Measurements from ENCODE around the gene ONECUT3. TPM values are rescaled to one million over a fixed set of nuclear protein-coding genes. Genes with fewer than 3 reads are reported as not detected.
A peak's percentile ranks its signal among the peaks of the same experiment; 100 is the strongest.

Gene ONECUT3
- total and polyA plus RNA-seq, 4 experiments from 2014 or later: not detected

GRCh38 chr19:1717200-1717969 lies 35.9 kb upstream of the ONECUT3 start:
- peaks cover 0 to 6% (median 0%) of the 10 kb centered on the region in 4 donors for H3K4me1 Mint-ChIP-seq
- H3K27me3 Mint-ChIP-seq: peaks cover 36 to 47% of the 10 kb centered on the region in 2 donors
- H3K9me3 ChIP-seq (ENCODE audit: control insufficient read depth in 1 of 2, low read length in 2 of 2): no peaks in the 10 kb centered on the region
- DNase-seq: no peak
- H3K36me3 ChIP-seq (ENCODE audit: insufficient read depth, low read length): no peaks in the 10 kb centered on the region
- no peak overlapping the region for H3K4me3 ChIP-seq (ENCODE audit: low read length in 2 of 2)
- peaks cover 0 to 4% (median 0%) of the 10 kb centered on the region in 8 donors for H3K9me3 Mint-ChIP-seq
- no peak overlapping the region for H3K4me3 Mint-ChIP-seq
- CTCF ChIA-PET (ENCODE audit: partially characterized antibody): no interaction called here
- no peaks in the 10 kb centered on the region for H3K4me1 ChIP-seq (ENCODE audit: insufficient read depth, low read length)
- H3K27ac Mint-ChIP-seq: no peak overlapping the region
- H3K27me3 ChIP-seq (ENCODE audit: insufficient read depth, low read length): peaks cover 10% of the 10 kb centered on the region
- intact Hi-C loops (cut with micrococcal nuclease): no loop called here
- POLR2A ChIA-PET (ENCODE audit: partially characterized antibody): no interaction called here
- H3K27ac ChIP-seq (ENCODE audit: low read depth, low read length): no peak overlapping the region
- H3K36me3 Mint-ChIP-seq: no peaks in the 10 kb centered on the region

- intact Hi-C loops (cut with micrococcal nuclease): no loop called here
- Mint-ChIP-seq H3K4me3 (peak overlapping the region in 1 of 8 donors; percentile 61), H3K9me3 (peaks cover 0 to 4% (median 0%) of the 10 kb centered on the region in 8 donors), H3K27ac (no peak overlapping the region), H3K4me1 (peaks cover 0 to 6% (median 0%) of the 10 kb centered on the region in 4 donors), H3K36me3 (no peaks in the 10 kb centered on the region), H3K27me3 (peaks cover 38 to 47% of the 10 kb centered on the region in 2 donors)
- DNase-seq: no peak
- Histone ChIP-seq H3K9me3 (ENCODE audit: control insufficient read depth in 1 of 2, low read length in 2 of 2) (no peaks in the 10 kb centered on the region), H3K27me3 (ENCODE audit: insufficient read depth, low read length) (peaks cover 10% of the 10 kb centered on the region), H3K36me3 (ENCODE audit: insufficient read depth, low read length) (no peaks in the 10 kb centered on the region), H3K4me1 (ENCODE audit: insufficient read depth, low read length) (no peaks in the 10 kb centered on the region), H3K27ac (ENCODE audit: low read depth, low read length) (no peak overlapping the region), H3K4me3 (ENCODE audit: low read length in 2 of 2) (no peak overlapping the region)
- ChIA-PET POLR2A (ENCODE audit: partially characterized antibody) (no interaction called here), CTCF (ENCODE audit: partially characterized antibody) (no interaction called here)
Measured at GRCh38 chr19:1717970-1718264, 35.4 kb upstream of the ONECUT3 start.

- H3K36me3 Mint-ChIP-seq: no peaks in the 10 kb centered on the region
- H3K36me3 ChIP-seq (ENCODE audit: insufficient read depth, low read length): no peaks in the 10 kb centered on the region
- no peak overlapping the region for H3K27ac ChIP-seq (ENCODE audit: low read depth, low read length)
- H3K4me3 ChIP-seq (ENCODE audit: low read length in 2 of 2): no peak overlapping the region
- H3K27ac Mint-ChIP-seq: no peak overlapping the region
- no peak for DNase-seq
- H3K9me3 Mint-ChIP-seq: peaks cover 0 to 4% (median 0%) of the 10 kb centered on the region in 8 donors
- H3K4me3 Mint-ChIP-seq: no peak overlapping the region
- H3K27me3 ChIP-seq (ENCODE audit: insufficient read depth, low read length): peaks cover 10% of the 10 kb centered on the region
- peaks cover 41 to 49% of the 10 kb centered on the region in 2 donors for H3K27me3 Mint-ChIP-seq
- intact Hi-C loops (cut with micrococcal nuclease): no loop called here
- ChIA-PET POLR2A (ENCODE audit: partially characterized antibody) (no interaction called here), CTCF (ENCODE audit: partially characterized antibody) (no interaction called here)
- H3K4me1 Mint-ChIP-seq: peaks cover 0 to 6% (median under 1%) of the 10 kb centered on the region in 4 donors
- no peaks in the 10 kb centered on the region for H3K9me3 ChIP-seq (ENCODE audit: control insufficient read depth in 1 of 2, low read length in 2 of 2)
- no peaks in the 10 kb centered on the region for H3K4me1 ChIP-seq (ENCODE audit: insufficient read depth, low read length)
Measured at GRCh38 chr19:1718420-1719291, 34.6 kb upstream of the ONECUT3 start.

GRCh38 chr19:1719519-1719918 lies 33.8 kb upstream of the ONECUT3 start:
- CTCF ChIA-PET (ENCODE audit: partially characterized antibody): no interaction called here
- Mint-ChIP-seq H3K4me3 (peak overlapping the region in 1 of 8 donors; percentile 34), H3K27me3 (peaks cover 41 to 46% of the 10 kb centered on the region in 2 donors)

GRCh38 chr19:1720237-1720636 lies 33.1 kb upstream of the ONECUT3 start:
- no peak overlapping the region for H3K4me3 Mint-ChIP-seq
- intact Hi-C loops (cut with micrococcal nuclease): no loop called here
- no peak overlapping the region for H3K27ac ChIP-seq (ENCODE audit: low read depth, low read length)
- no peak overlapping the region for H3K4me3 ChIP-seq (ENCODE audit: low read length in 2 of 2)
- POLR2A ChIA-PET (ENCODE audit: partially characterized antibody): no interaction called here
- CTCF ChIA-PET (ENCODE audit: partially characterized antibody): no interaction called here
- peaks cover 41 to 48% of the 10 kb centered on the region in 2 donors for H3K27me3 Mint-ChIP-seq
- peaks cover 0 to 4% (median 0%) of the 10 kb centered on the region in 8 donors for H3K9me3 Mint-ChIP-seq
- peaks cover 0 to 6% (median under 1%) of the 10 kb centered on the region in 4 donors for H3K4me1 Mint-ChIP-seq
- peaks cover 10% of the 10 kb centered on the region for H3K27me3 ChIP-seq (ENCODE audit: insufficient read depth, low read length)
- H3K27ac Mint-ChIP-seq: no peak overlapping the region
- H3K9me3 ChIP-seq (ENCODE audit: control insufficient read depth in 1 of 2, low read length in 2 of 2): no peaks in the 10 kb centered on the region
- DNase-seq: no peak
- H3K4me1 ChIP-seq (ENCODE audit: insufficient read depth, low read length): peaks cover 2% of the 10 kb centered on the region
- H3K36me3 ChIP-seq (ENCODE audit: insufficient read depth, low read length): no peaks in the 10 kb centered on the region
- no peaks in the 10 kb centered on the region for H3K36me3 Mint-ChIP-seq

More at GRCh38 chr19:1719519-1719918, 33.8 kb upstream of the ONECUT3 start:
- Mint-ChIP-seq H3K36me3 (no peaks in the 10 kb centered on the region), H3K27ac (no peak overlapping the region), H3K4me1 (peaks cover 0 to 6% (median under 1%) of the 10 kb centered on the region in 4 donors), H3K9me3 (peaks cover 0 to 4% (median 0%) of the 10 kb centered on the region in 8 donors)
- POLR2A ChIA-PET (ENCODE audit: partially characterized antibody): no interaction called here
- peaks cover 10% of the 10 kb centered on the region for H3K27me3 ChIP-seq (ENCODE audit: insufficient read depth, low read length)
- no peak overlapping the region for H3K4me3 ChIP-seq (ENCODE audit: low read length in 2 of 2)
- no peak for DNase-seq
- H3K9me3 ChIP-seq (ENCODE audit: control insufficient read depth in 1 of 2, low read length in 2 of 2): no peaks in the 10 kb centered on the region
- H3K4me1 ChIP-seq (ENCODE audit: insufficient read depth, low read length): no peaks in the 10 kb centered on the region
- intact Hi-C loops (cut with micrococcal nuclease): no loop called here
- no peaks in the 10 kb centered on the region for H3K36me3 ChIP-seq (ENCODE audit: insufficient read depth, low read length)
- H3K27ac ChIP-seq (ENCODE audit: low read depth, low read length): no peak overlapping the region

- Histone ChIP-seq H3K27me3 (ENCODE audit: insufficient read depth, low read length) (no peaks in the 10 kb centered on the region), H3K4me1 (ENCODE audit: insufficient read depth, low read length) (peaks cover 12% of the 10 kb centered on the region), H3K27ac (ENCODE audit: low read depth, low read length) (no peak overlapping the region), H3K36me3 (ENCODE audit: insufficient read depth, low read length) (no peaks in the 10 kb centered on the region), H3K9me3 (ENCODE audit: control insufficient read depth in 1 of 2, low read length in 2 of 2) (no peaks in the 10 kb centered on the region), H3K4me3 (ENCODE audit: low read length in 2 of 2) (no peak overlapping the region)
- ChIA-PET CTCF (ENCODE audit: partially characterized antibody) (no interaction called here), POLR2A (ENCODE audit: partially characterized antibody) (interaction anchor here (1.0 kb wide), 1 partner anchor 73 kb away, joined by 3 read pairs; the partner anchor contains the start of gene TCF3)
- Mint-ChIP-seq H3K27ac (peak overlapping the region in 1 of 7 donors; percentile 47), H3K9me3 (no peaks in the 10 kb centered on the region), H3K27me3 (peaks cover 31 to 41% of the 10 kb centered on the region in 2 donors), H3K4me1 (peaks cover 0 to 5% (median 3%) of the 10 kb centered on the region in 4 donors), H3K36me3 (no peaks in the 10 kb centered on the region), H3K4me3 (peak overlapping the region; percentile 38 to 77 (median 48))
- intact Hi-C loops (cut with micrococcal nuclease): no loop called here
- DNase-seq: no peak
Measured at GRCh38 chr19:1725100-1726064, 27.9 kb upstream of the ONECUT3 start.

All from CD4-positive, alpha-beta memory T cell (primary cell).